Liver (tissue), 9 donors: ENCODE measurements around the gene WNT11. TPM values are rescaled to one million over a fixed set of nuclear protein-coding genes. Genes with fewer than 3 reads are reported as not detected.

Source experiments
- DNase-seq: peaks from one replicate; pipeline ENCODE4 v3.0.0-alpha.2; 2017; ENCODE audit warnings: low spot score
- H3K27ac ChIP-seq, 2 donors: one replicate each; pipeline ENCODE4 v1.7.0; 2013; ENCODE audit warnings: inconsistent platforms in 2 of 2, low read length in 2 of 2, control low read depth in 1 of 2, low read depth in 1 of 2, mild to moderate bottlenecking in 1 of 2
- H3K27me3 ChIP-seq, 4 donors: one replicate each; pipeline versions ENCODE4 v1.6.1 to v1.7.0; 2013; ENCODE audit warnings: low read length in 3 of 4, inconsistent platforms in 1 of 4, mild to moderate bottlenecking in 1 of 4, moderate library complexity in 1 of 4; ENCODE audit not compliant: control insufficient read depth in 4 of 4, insufficient read depth in 4 of 4
- H3K36me3 ChIP-seq, 4 donors: one replicate each; pipeline versions ENCODE4 v1.6.1 to v1.7.0; 2013; ENCODE audit warnings: low read length in 3 of 4, mild to moderate bottlenecking in 3 of 4, low read depth in 1 of 4, moderate library complexity in 1 of 4; ENCODE audit not compliant: control insufficient read depth in 4 of 4, insufficient read depth in 3 of 4
- H3K4me1 ChIP-seq, 4 donors: one replicate each; pipeline versions ENCODE4 v1.6.1 to v1.7.0; 2013; ENCODE audit warnings: low read length in 3 of 4, mild to moderate bottlenecking in 3 of 4, moderate library complexity in 1 of 4; ENCODE audit not compliant: control insufficient read depth in 4 of 4, insufficient read depth in 4 of 4
- H3K4me3 ChIP-seq, 3 donors: one replicate each; pipeline versions ENCODE4 v1.6.1 to v1.7.0; 2013; ENCODE audit warnings: low read length in 3 of 3, control low read depth in 1 of 3, low read depth in 1 of 3, mild to moderate bottlenecking in 1 of 3
- H3K9ac ChIP-seq, 2 donors: one replicate each; pipeline ENCODE4 v1.7.0; 2013; ENCODE audit warnings: low read length in 2 of 2, mild to moderate bottlenecking in 2 of 2, moderate library complexity in 2 of 2, control low read depth in 1 of 2, low read depth in 1 of 2
- H3K9me3 ChIP-seq, 4 donors: one replicate each; pipeline versions ENCODE4 v1.6.1 to v1.7.0; 2013; ENCODE audit warnings: low read length in 3 of 4; ENCODE audit not compliant: control insufficient read depth in 4 of 4
- ATF3 ChIP-seq: IDR thresholded peaks from 2 replicates; pipeline ENCODE4 v1.6.1; 2016; ENCODE audit warnings: antibody characterized with exemption
- CTCF ChIP-seq: fragments of 150-350 bp; IDR thresholded peaks from 2 replicates; pipeline ENCODE4 v1.5.1; 2017; ENCODE audit warnings: improper control_type of control experiment, low read depth, low read length; ENCODE audit not compliant: missing input control
- EGR1 ChIP-seq, 2 donors: IDR thresholded peaks; 2 replicates each; pipeline ENCODE4 v1.6.1; 2016 to 2018; ENCODE audit warnings: antibody characterized with exemption in 2 of 2, low read depth in 2 of 2
- FOXA1 ChIP-seq: IDR thresholded peaks from 2 replicates; pipeline ENCODE4 v1.6.1; 2016; ENCODE audit warnings: antibody characterized with exemption
- FOXA2 ChIP-seq: IDR thresholded peaks from 2 replicates; pipeline ENCODE4 v1.6.1; 2016; ENCODE audit warnings: antibody characterized with exemption
- GABPA ChIP-seq, 2 donors: IDR thresholded peaks in 1 of 2; conservative IDR thresholded peaks in 1 of 2; 2 replicates each; pipeline ENCODE4 v1.6.1; 2016; ENCODE audit warnings: antibody characterized with exemption in 2 of 2, mild to moderate bottlenecking in 1 of 2, moderate library complexity in 1 of 2
- HNF4A ChIP-seq, 2 donors: conservative IDR thresholded peaks; 2 replicates each; pipeline ENCODE4 v1.6.1; 2016; ENCODE audit warnings: antibody characterized with exemption in 2 of 2, mild to moderate bottlenecking in 2 of 2
- HNF4G ChIP-seq: IDR thresholded peaks from 2 replicates; pipeline ENCODE4 v1.6.1; 2016; ENCODE audit warnings: antibody characterized with exemption
- JUND ChIP-seq, 2 donors: IDR thresholded peaks; 2 replicates each; pipeline ENCODE4 v1.6.1; 2016; ENCODE audit warnings: antibody characterized with exemption in 2 of 2
- MAX ChIP-seq: IDR thresholded peaks from 2 replicates; pipeline ENCODE4 v1.6.1; 2016; ENCODE audit warnings: antibody characterized with exemption
- NR2F2 ChIP-seq: IDR thresholded peaks from 2 replicates; pipeline ENCODE4 v1.6.1; 2016; ENCODE audit warnings: antibody characterized with exemption
- RAD21 ChIP-seq, 2 donors: IDR thresholded peaks; 2 replicates each; pipeline ENCODE4 v1.6.1; 2016; ENCODE audit warnings: antibody characterized with exemption in 2 of 2, mild to moderate bottlenecking in 2 of 2
- RXRA ChIP-seq, 2 donors: IDR thresholded peaks; 2 replicates each; pipeline ENCODE4 v1.6.1; 2017 to 2018; ENCODE audit warnings: antibody characterized with exemption in 2 of 2, mild to moderate bottlenecking in 1 of 2
- SP1 ChIP-seq: IDR thresholded peaks from 2 replicates; pipeline ENCODE4 v1.6.1; 2018; ENCODE audit warnings: antibody characterized with exemption, mild to moderate bottlenecking
- TAF1 ChIP-seq: conservative IDR thresholded peaks from 2 replicates; pipeline ENCODE4 v1.6.1; 2016; ENCODE audit warnings: antibody characterized with exemption, mild to moderate bottlenecking
- YY1 ChIP-seq: IDR thresholded peaks from 2 replicates; pipeline ENCODE4 v1.6.1; 2016; ENCODE audit warnings: antibody characterized with exemption, mild to moderate bottlenecking
- WGBS: extraction: QIAGEN DNeasy Blood & Tissue Kit; methylation state at CpG from one replicate; pipeline ENCODE4 v1.1.7; 2013; 5-methylcytosine and 5-hydroxymethylcytosine counted together
- polyA plus RNA-seq, 2 donors: library from polyadenylated mRNA; stranded (reverse) in 1 of 2; unstranded in 1 of 2; fragments of 200-250 nt in 1 of 2; fragments of >200 nt in 1 of 2; fragmentation: Nextera tagmentation in 1 of 2; extraction: Ambion mirVana in 1 of 2; gene quantifications; one replicate each; pipeline versions ENCODE4 v1.2.1 to v1.2.3, GENCODE V29; 2013 to 2015
- total RNA-seq, 2 donors: library from RNA; depleted of rRNA; stranded (reverse); fragments of >200 nt; gene quantifications; one replicate each; pipeline ENCODE4 v1.2.3, GENCODE V29; 2014
- TF ChIP-seq, protein P1 (sequence below): IDR thresholded peaks from 2 replicates; pipeline ENCODE4 v1.6.1; 2016; ENCODE audit warnings: antibody characterized with exemption
- TF ChIP-seq, protein P2 (sequence below): IDR thresholded peaks from 2 replicates; pipeline ENCODE4 v1.6.1; 2016; ENCODE audit warnings: antibody characterized with exemption, mild to moderate bottlenecking
- donor health status: healthy.
- donor health status: healthy.
- donor health status: healthy.
- donor health status: healthy.
- donor health status: healthy.

The WNT11 gene
- total and polyA plus RNA-seq, 4 donors: 1.1 to 4.8 (median 2.5) TPM

- WGBS: 76% methylated on average over 11 of the region's 11 CpGs
- Histone ChIP-seq H3K4me1 (peaks cover 0 to 9% (median 5%) of the 10 kb centered on the region in 4 donors), H3K27ac (no peak overlapping the region), H3K36me3 (no peaks in the 10 kb centered on the region), H3K27me3 (no peaks in the 10 kb centered on the region), H3K9ac (no peak overlapping the region), H3K9me3 (no peaks in the 10 kb centered on the region), H3K4me3 (no peak overlapping the region)
- DNase-seq: no peak
- TF ChIP-seq, protein P1, sequence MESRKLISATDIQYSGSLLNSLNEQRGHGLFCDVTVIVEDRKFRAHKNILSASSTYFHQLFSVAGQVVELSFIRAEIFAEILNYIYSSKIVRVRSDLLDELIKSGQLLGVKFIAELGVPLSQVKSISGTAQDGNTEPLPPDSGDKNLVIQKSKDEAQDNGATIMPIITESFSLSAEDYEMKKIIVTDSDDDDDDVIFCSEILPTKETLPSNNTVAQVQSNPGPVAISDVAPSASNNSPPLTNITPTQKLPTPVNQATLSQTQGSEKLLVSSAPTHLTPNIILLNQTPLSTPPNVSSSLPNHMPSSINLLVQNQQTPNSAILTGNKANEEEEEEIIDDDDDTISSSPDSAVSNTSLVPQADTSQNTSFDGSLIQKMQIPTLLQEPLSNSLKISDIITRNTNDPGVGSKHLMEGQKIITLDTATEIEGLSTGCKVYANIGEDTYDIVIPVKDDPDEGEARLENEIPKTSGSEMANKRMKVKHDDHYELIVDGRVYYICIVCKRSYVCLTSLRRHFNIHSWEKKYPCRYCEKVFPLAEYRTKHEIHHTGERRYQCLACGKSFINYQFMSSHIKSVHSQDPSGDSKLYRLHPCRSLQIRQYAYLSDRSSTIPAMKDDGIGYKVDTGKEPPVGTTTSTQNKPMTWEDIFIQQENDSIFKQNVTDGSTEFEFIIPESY: no peak
- TF ChIP-seq GABPA (IDR thresholded peaks at IDR 0.05 in 1 of 2, conservative IDR thresholded peaks at IDR 0.05 in 1 of 2) (no peak), CTCF (no peak), YY1 (no peak), FOXA1 (no peak), EGR1 (IDR thresholded peaks at IDR 0.05; ENCODE audit: low read depth in 2 of 2) (no peak), TAF1 (no peak), ATF3 (no peak), SP1 (no peak), HNF4A (conservative IDR thresholded peaks at IDR 0.05) (no peak), FOXA2 (no peak), JUND (IDR thresholded peaks at IDR 0.05) (no peak), RAD21 (IDR thresholded peaks at IDR 0.05) (no peak), MAX (no peak), RXRA (IDR thresholded peaks at IDR 0.05) (no peak), HNF4G (no peak), NR2F2 (no peak)
- TF ChIP-seq, protein P2, sequence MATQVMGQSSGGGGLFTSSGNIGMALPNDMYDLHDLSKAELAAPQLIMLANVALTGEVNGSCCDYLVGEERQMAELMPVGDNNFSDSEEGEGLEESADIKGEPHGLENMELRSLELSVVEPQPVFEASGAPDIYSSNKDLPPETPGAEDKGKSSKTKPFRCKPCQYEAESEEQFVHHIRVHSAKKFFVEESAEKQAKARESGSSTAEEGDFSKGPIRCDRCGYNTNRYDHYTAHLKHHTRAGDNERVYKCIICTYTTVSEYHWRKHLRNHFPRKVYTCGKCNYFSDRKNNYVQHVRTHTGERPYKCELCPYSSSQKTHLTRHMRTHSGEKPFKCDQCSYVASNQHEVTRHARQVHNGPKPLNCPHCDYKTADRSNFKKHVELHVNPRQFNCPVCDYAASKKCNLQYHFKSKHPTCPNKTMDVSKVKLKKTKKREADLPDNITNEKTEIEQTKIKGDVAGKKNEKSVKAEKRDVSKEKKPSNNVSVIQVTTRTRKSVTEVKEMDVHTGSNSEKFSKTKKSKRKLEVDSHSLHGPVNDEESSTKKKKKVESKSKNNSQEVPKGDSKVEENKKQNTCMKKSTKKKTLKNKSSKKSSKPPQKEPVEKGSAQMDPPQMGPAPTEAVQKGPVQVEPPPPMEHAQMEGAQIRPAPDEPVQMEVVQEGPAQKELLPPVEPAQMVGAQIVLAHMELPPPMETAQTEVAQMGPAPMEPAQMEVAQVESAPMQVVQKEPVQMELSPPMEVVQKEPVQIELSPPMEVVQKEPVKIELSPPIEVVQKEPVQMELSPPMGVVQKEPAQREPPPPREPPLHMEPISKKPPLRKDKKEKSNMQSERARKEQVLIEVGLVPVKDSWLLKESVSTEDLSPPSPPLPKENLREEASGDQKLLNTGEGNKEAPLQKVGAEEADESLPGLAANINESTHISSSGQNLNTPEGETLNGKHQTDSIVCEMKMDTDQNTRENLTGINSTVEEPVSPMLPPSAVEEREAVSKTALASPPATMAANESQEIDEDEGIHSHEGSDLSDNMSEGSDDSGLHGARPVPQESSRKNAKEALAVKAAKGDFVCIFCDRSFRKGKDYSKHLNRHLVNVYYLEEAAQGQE: no peak
Observed at GRCh38 chr11:76155500-76156227, 50.6 kb downstream of the WNT11 start.
